ENCODE data around the gene TRIM32. TPM values are rescaled to one million over a fixed set of nuclear protein-coding genes. Genes with fewer than 3 reads are reported as not detected.

The TRIM32 gene
- total RNA-seq, 1 experiment from 2014 or later, result 40.5 TPM

DNA sequence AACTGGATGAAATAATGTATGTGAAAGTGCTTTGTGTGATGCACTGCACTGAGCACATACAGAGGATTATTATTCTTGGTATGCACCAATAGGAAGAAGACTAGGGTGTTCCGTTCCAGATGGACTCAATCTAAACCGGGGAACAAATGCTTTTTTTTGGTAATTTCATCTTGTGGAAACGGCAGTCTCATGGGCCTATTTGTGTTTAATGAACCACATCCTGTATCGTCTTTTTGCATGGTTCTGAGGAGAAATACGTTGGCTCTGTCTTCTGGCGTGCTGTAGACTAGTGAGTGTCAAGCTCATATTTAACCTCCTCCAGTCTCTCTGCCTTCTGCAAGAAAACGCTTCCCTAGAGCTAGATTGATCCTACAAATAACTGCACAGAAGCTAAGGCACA is 30.0 kb downstream of the TRIM32 start:
- TF ChIP-seq EZH2 (IDR thresholded peaks at IDR 0.05; ENCODE audit: low read depth), result no peak
- TF ChIP-seq, protein P1, sequence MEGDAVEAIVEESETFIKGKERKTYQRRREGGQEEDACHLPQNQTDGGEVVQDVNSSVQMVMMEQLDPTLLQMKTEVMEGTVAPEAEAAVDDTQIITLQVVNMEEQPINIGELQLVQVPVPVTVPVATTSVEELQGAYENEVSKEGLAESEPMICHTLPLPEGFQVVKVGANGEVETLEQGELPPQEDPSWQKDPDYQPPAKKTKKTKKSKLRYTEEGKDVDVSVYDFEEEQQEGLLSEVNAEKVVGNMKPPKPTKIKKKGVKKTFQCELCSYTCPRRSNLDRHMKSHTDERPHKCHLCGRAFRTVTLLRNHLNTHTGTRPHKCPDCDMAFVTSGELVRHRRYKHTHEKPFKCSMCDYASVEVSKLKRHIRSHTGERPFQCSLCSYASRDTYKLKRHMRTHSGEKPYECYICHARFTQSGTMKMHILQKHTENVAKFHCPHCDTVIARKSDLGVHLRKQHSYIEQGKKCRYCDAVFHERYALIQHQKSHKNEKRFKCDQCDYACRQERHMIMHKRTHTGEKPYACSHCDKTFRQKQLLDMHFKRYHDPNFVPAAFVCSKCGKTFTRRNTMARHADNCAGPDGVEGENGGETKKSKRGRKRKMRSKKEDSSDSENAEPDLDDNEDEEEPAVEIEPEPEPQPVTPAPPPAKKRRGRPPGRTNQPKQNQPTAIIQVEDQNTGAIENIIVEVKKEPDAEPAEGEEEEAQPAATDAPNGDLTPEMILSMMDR (conservative IDR thresholded peaks at IDR 0.05), result no peak
- CTCF ChIA-PET, result no interaction called here
- H3K9me2 ChIP-seq (ENCODE audit: insufficient read depth), result no peaks in the 10 kb centered on the region
- no peak for DNase-seq
- H3K27ac ChIP-seq, result no peak overlapping the region
- no peaks in the 10 kb centered on the region for H3K27me3 ChIP-seq (ENCODE audit: insufficient read depth, low read depth)
- no peaks in the 10 kb centered on the region for H3F3A ChIP-seq (ENCODE audit: insufficient read depth, low read depth)
- H4K20me1 ChIP-seq (ENCODE audit: insufficient read depth), result no peaks in the 10 kb centered on the region
- BruUV-seq (replicated peaks), result no TSS peak
- intact Hi-C loops (cut with micrococcal nuclease; ENCODE audit: unreplicated experiment), result no loop called here
- no peak overlapping the region for H3K4me2 ChIP-seq
- POLR2A ChIA-PET (ENCODE audit: unreplicated experiment), result no interaction called here
- no peaks in the 10 kb centered on the region for H3K79me2 ChIP-seq (ENCODE audit: low read depth)
- no peak overlapping the region for H2AFZ ChIP-seq
- H3K4me3 ChIP-seq, result no peak overlapping the region
- H3K9me3 ChIP-seq (ENCODE audit: insufficient read depth, low read depth), result no peaks in the 10 kb centered on the region
- no peaks in the 10 kb centered on the region for H3K36me3 ChIP-seq (ENCODE audit: low read depth)
- H3K4me1 ChIP-seq (replicated peaks; ENCODE audit: insufficient read depth), result no peaks in the 10 kb centered on the region

DNA sequence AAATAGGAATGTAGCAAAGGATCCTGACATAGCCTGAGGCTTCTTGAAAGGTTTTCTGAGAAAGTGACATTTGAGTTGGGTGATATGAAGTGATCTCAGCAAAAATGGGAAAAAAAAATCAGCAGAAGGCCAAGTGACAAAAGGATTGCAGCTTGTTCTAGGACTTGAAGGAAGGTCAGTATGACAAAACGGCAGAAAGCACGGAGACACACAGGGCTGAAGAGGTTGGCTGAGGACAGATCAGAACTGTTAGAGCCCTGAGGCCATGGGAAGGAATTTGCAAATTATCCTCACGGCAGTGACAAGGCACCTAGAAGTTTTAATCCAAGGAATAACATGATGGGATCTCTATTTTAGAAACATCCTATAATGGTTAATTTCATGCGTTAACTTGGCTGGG is 31.0 kb downstream of the TRIM32 start:
- Histone ChIP-seq H2AFZ (no peak overlapping the region), H3K79me2 (ENCODE audit: low read depth) (no peaks in the 10 kb centered on the region), H3K36me3 (ENCODE audit: low read depth) (no peaks in the 10 kb centered on the region), H3K27me3 (ENCODE audit: insufficient read depth, low read depth) (no peaks in the 10 kb centered on the region), H3K4me3 (no peak overlapping the region), H3F3A (ENCODE audit: insufficient read depth, low read depth) (no peaks in the 10 kb centered on the region), H3K4me2 (no peak overlapping the region), H3K9me3 (ENCODE audit: insufficient read depth, low read depth) (no peaks in the 10 kb centered on the region), H3K27ac (no peak overlapping the region), H4K20me1 (ENCODE audit: insufficient read depth) (no peaks in the 10 kb centered on the region), H3K9me2 (ENCODE audit: insufficient read depth) (no peaks in the 10 kb centered on the region), H3K4me1 (replicated peaks; ENCODE audit: insufficient read depth) (no peaks in the 10 kb centered on the region)
- no TSS peak for BruUV-seq (replicated peaks)
- POLR2A ChIA-PET (ENCODE audit: unreplicated experiment), result no interaction called here
- TF ChIP-seq, protein P1 (conservative IDR thresholded peaks at IDR 0.05), result no peak
- TF ChIP-seq EZH2 (IDR thresholded peaks at IDR 0.05; ENCODE audit: low read depth), result no peak
- intact Hi-C loops (cut with micrococcal nuclease; ENCODE audit: unreplicated experiment), result no loop called here
- DNase-seq, result no peak
- CTCF ChIA-PET, result no interaction called here

DNA sequence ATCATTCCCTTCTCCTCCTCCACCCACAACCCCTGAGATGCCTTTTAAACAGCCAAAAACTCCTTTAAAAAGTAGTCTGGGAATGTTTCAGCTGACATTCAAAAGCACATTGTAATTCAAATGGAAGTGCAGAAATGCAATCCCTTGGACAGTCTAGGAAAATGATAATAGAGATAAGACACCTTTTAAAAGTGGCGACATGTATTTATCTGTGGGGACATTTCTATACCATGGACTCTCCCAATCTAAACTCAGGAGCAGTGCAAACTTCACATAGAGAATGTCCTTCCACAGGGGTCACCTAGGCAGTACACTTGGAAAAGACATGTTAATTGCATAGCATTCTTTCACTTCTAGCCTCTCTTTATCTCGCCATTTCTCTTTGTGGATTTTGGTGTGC is 33.0 kb downstream of the TRIM32 start:
- Histone ChIP-seq H3K9me2 (ENCODE audit: insufficient read depth) (no peaks in the 10 kb centered on the region), H3K4me1 (replicated peaks; ENCODE audit: insufficient read depth) (no peaks in the 10 kb centered on the region), H3K79me2 (ENCODE audit: low read depth) (no peaks in the 10 kb centered on the region), H3K36me3 (ENCODE audit: low read depth) (no peaks in the 10 kb centered on the region), H2AFZ (no peak overlapping the region), H3K9me3 (ENCODE audit: insufficient read depth, low read depth) (no peaks in the 10 kb centered on the region), H3K4me2 (no peak overlapping the region), H3K4me3 (no peak overlapping the region), H3K27me3 (ENCODE audit: insufficient read depth, low read depth) (peaks cover 14% of the 10 kb centered on the region), H3K27ac (no peak overlapping the region), H4K20me1 (ENCODE audit: insufficient read depth) (no peaks in the 10 kb centered on the region), H3F3A (ENCODE audit: insufficient read depth, low read depth) (no peaks in the 10 kb centered on the region)
- ChIA-PET POLR2A (ENCODE audit: unreplicated experiment) (no interaction called here), CTCF (no interaction called here)
- DNase-seq, result no peak
- intact Hi-C loops (cut with micrococcal nuclease; ENCODE audit: unreplicated experiment), result no loop called here
- TF ChIP-seq, protein P1 (conservative IDR thresholded peaks at IDR 0.05), result no peak
- BruUV-seq (replicated peaks), result no TSS peak

All from PC-9 (cell line).